ENCODE measurements around the gene ARL2BP.

The ARL2BP gene

GRCh38 chr16:57251352-57251751 lies 6.3 kb downstream of the ARL2BP start:
- Histone ChIP-seq H3K27me3 (replicated peaks; ENCODE audit: control insufficient read depth, insufficient read depth, low read length) (no peaks in the 10 kb centered on the region), H3K36me3 (ENCODE audit: control insufficient read depth, insufficient read depth, low read length) (peaks cover 24% of the 10 kb centered on the region), H3K4me3 (replicated peaks; ENCODE audit: low read depth, low read length) (no peak overlapping the region)
- DNase-seq (ENCODE audit: extremely low read depth, insufficient read length), result no peak
- TF ChIP-seq CTCF (IDR thresholded peaks at IDR 0.05; ENCODE audit: insufficient read depth, low read length, poor library complexity, severe bottlenecking), result no peak

- Histone ChIP-seq H3K36me3 (ENCODE audit: control insufficient read depth, insufficient read depth, low read length) (peaks cover 24% of the 10 kb centered on the region), H3K4me3 (replicated peaks; ENCODE audit: low read depth, low read length) (no peak overlapping the region), H3K27me3 (replicated peaks; ENCODE audit: control insufficient read depth, insufficient read depth, low read length) (no peaks in the 10 kb centered on the region)
- DNase-seq (ENCODE audit: extremely low read depth, insufficient read length), result no peak
- no peak for TF ChIP-seq CTCF (IDR thresholded peaks at IDR 0.05; ENCODE audit: insufficient read depth, low read length, poor library complexity, severe bottlenecking)
Measured at GRCh38 chr16:57252148-57252721, 7.2 kb downstream of the ARL2BP start.

- H3K4me3 ChIP-seq (replicated peaks; ENCODE audit: low read depth, low read length), result no peak overlapping the region
- no peaks in the 10 kb centered on the region for H3K27me3 ChIP-seq (replicated peaks; ENCODE audit: control insufficient read depth, insufficient read depth, low read length)
- H3K36me3 ChIP-seq (ENCODE audit: control insufficient read depth, insufficient read depth, low read length), result peaks cover 24% of the 10 kb centered on the region
- no peak for DNase-seq (ENCODE audit: extremely low read depth, insufficient read length)
- no peak for TF ChIP-seq CTCF (IDR thresholded peaks at IDR 0.05; ENCODE audit: insufficient read depth, low read length, poor library complexity, severe bottlenecking)
Measured at GRCh38 chr16:57253466-57253865, 8.4 kb downstream of the ARL2BP start.

GRCh38 chr16:57255686-57256415 lies 10.8 kb downstream of the ARL2BP start:
- H3K36me3 ChIP-seq (ENCODE audit: control insufficient read depth, insufficient read depth, low read length), result peaks cover 12% of the 10 kb centered on the region
- TF ChIP-seq CTCF (IDR thresholded peaks at IDR 0.05; ENCODE audit: insufficient read depth, low read length, poor library complexity, severe bottlenecking), result no peak
- DNase-seq (ENCODE audit: extremely low read depth, insufficient read length), result no peak
- no peak overlapping the region for H3K4me3 ChIP-seq (replicated peaks; ENCODE audit: low read depth, low read length)
- H3K27me3 ChIP-seq (replicated peaks; ENCODE audit: control insufficient read depth, insufficient read depth, low read length), result no peaks in the 10 kb centered on the region

GRCh38 chr16:57256601-57257395 lies 11.7 kb downstream of the ARL2BP start:
- H3K36me3 ChIP-seq (ENCODE audit: control insufficient read depth, insufficient read depth, low read length), result peaks cover 9% of the 10 kb centered on the region
- no peak for TF ChIP-seq CTCF (IDR thresholded peaks at IDR 0.05; ENCODE audit: insufficient read depth, low read length, poor library complexity, severe bottlenecking)
- H3K27me3 ChIP-seq (replicated peaks; ENCODE audit: control insufficient read depth, insufficient read depth, low read length), result no peaks in the 10 kb centered on the region
- no peak overlapping the region for H3K4me3 ChIP-seq (replicated peaks; ENCODE audit: low read depth, low read length)
- DNase-seq (ENCODE audit: extremely low read depth, insufficient read length), result no peak
